HepG2 (cell line): ENCODE data around the gene SMIM21. TPM values are rescaled to one million over a fixed set of nuclear protein-coding genes. Genes with fewer than 3 reads are reported as not detected.

Source experiments
- ATAC-seq: fragments of 200-7000 bp; cut with Tn5 transposase; 3 replicates; pipeline ENCODE4 v1.9.1; 2020; ENCODE audit warnings: mild to moderate bottlenecking, moderate library complexity
- BruUV-seq: library from RNA; stranded (reverse); fragments of 400-500 nt; replicated peaks from 2 replicates; lab custom pipeline; 2021; lab: Mats Ljungman, UMichigan
- CTCF ChIA-PET: fragments of 300-600 bp; formaldehyde crosslinking; extraction: SDS; loops from one replicate; lab custom pipeline; 2021; ENCODE audit warnings: low total read pairs, inconsistent platforms, low intra/inter-chr PET ratio; lab: Yijun Ruan, JAX
- POLR2A ChIA-PET: fragments of 350-600 bp; sonication (Branson Sonifier 250); formaldehyde crosslinking; loops from one replicate; lab custom pipeline; 2020; ENCODE audit warnings: antibody characterized with exemption, inconsistent platforms; lab: Yijun Ruan, JAX
- DNase-seq: peaks from one replicate; pipeline ENCODE4 v3.0.0-alpha.2; 2015; ENCODE audit warnings: low spot score
- FAIRE-seq: peaks from 3 replicates; lab custom pipeline; 2011; peaks lifted over from hg19 to GRCh38; lab: Jason Lieb, UNC
- H2AFZ ChIP-seq: one replicate; pipeline ENCODE4 v1.6.1; 2011; ENCODE audit warnings: low read length, inconsistent platforms
- H3K27ac ChIP-seq: fragments of 300-600 bp; 3 replicates; pipeline ENCODE4 v1.8.0; 2011; ENCODE audit warnings: mixed run types, mild to moderate bottlenecking, mixed read lengths, low read length, inconsistent platforms; ENCODE audit not compliant: insufficient read depth; ENCODE audit errors: extremely low read length
- H3K27me3 ChIP-seq, 2 experiments: fragments of 200-600 bp in 1 of 2; 2 replicates in 1 of 2; 3 replicates in 1 of 2; pipeline versions ENCODE4 v1.6.0 to v1.8.0; 2011; ENCODE audit warnings: low read length in 2 of 2, mild to moderate bottlenecking in 2 of 2, moderate library complexity in 2 of 2, inconsistent platforms in 1 of 2; ENCODE audit not compliant: insufficient read depth in 2 of 2, control insufficient read depth in 1 of 2
- H3K36me3 ChIP-seq, 2 experiments: fragments of 200-600 bp in 1 of 2; replicated peaks in 1 of 2; 2 replicates in 1 of 2; 3 replicates in 1 of 2; pipeline versions ENCODE4 v1.5.1 to v1.8.0; 2011; ENCODE audit warnings: low read length in 2 of 2, inconsistent platforms in 1 of 2; ENCODE audit not compliant: insufficient read depth in 2 of 2, control insufficient read depth in 1 of 2
- H3K4me1 ChIP-seq: 2 replicates; pipeline ENCODE4 v1.5.1; 2012; ENCODE audit warnings: low read length, inconsistent platforms; ENCODE audit not compliant: insufficient read depth
- H3K4me2 ChIP-seq: 2 replicates; pipeline ENCODE4 v1.6.0; 2011; ENCODE audit warnings: low read depth, low read length, inconsistent platforms
- H3K4me3 ChIP-seq, 3 experiments: fragments of 200-600 bp in 1 of 3; sonication (generic), shearing (Covaris generic) in 1 of 3; replicated peaks in 1 of 3; 2 replicates each; pipeline ENCODE4 v1.5.1; 2011 to 2016; ENCODE audit warnings: low read length in 3 of 3, inconsistent platforms in 2 of 3, low read depth in 2 of 3, mild to moderate bottlenecking in 2 of 3, control low read depth in 1 of 3, mixed read lengths in 1 of 3; ENCODE audit not compliant: insufficient read depth in 1 of 3
- H3K79me2 ChIP-seq: one replicate; pipeline ENCODE4 v1.6.1; 2011; ENCODE audit warnings: low read length, inconsistent platforms; ENCODE audit not compliant: insufficient read depth
- H3K9ac ChIP-seq: 2 replicates; pipeline ENCODE4 v1.6.0; 2011; ENCODE audit warnings: mild to moderate bottlenecking, low read depth, low read length, inconsistent platforms; ENCODE audit not compliant: insufficient read depth
- H3K9me3 ChIP-seq: 2 replicates; pipeline ENCODE4 v1.5.1; 2012; ENCODE audit warnings: mild to moderate bottlenecking, low read length
- H4K20me1 ChIP-seq: 2 replicates; pipeline ENCODE4 v1.6.0; 2011; ENCODE audit warnings: inconsistent platforms, mild to moderate bottlenecking, low read length, moderate library complexity; ENCODE audit not compliant: insufficient read depth
- CBX2 ChIP-seq, 2 experiments: fragments of 200-600 bp in 1 of 2; sonication (generic); formaldehyde crosslinking in 1 of 2; IDR thresholded peaks; 2 replicates each; pipeline versions ENCODE4 v1.7.0 to v1.8.1; 2018 to 2022; ENCODE audit warnings: low read depth in 2 of 2, low read length in 1 of 2, mild to moderate bottlenecking in 1 of 2, missing genetic modification reagents in 1 of 2
- ESRRA ChIP-seq: sonication (generic); formaldehyde crosslinking; IDR thresholded peaks from 2 replicates; pipeline ENCODE4 v1.5.1; 2020; ENCODE audit warnings: mild to moderate bottlenecking, low read depth, missing genetic modification reagents
- FOXC1 ChIP-seq: sonication (generic); formaldehyde crosslinking; IDR thresholded peaks from 2 replicates; pipeline ENCODE4 v1.8.0; 2022; ENCODE audit warnings: mild to moderate bottlenecking, missing genetic modification reagents, borderline replicate concordance
- GABPA ChIP-seq, 2 experiments: IDR thresholded peaks; 2 replicates each; pipeline ENCODE4 v1.6.1; 2011 to 2016; ENCODE audit warnings: low read depth in 2 of 2, low read length in 1 of 2, missing biosample characterization in 1 of 2, missing genetic modification characterization in 1 of 2
- GLMP ChIP-seq: sonication (generic); formaldehyde crosslinking; IDR thresholded peaks from 2 replicates; pipeline ENCODE4 v1.9.0; 2021; ENCODE audit warnings: missing genetic modification reagents, mild to moderate bottlenecking, borderline replicate concordance
- JUND ChIP-seq: sonication (generic); formaldehyde crosslinking; IDR thresholded peaks from 2 replicates; pipeline ENCODE4 v1.8.0; 2022; ENCODE audit warnings: mild to moderate bottlenecking, missing genetic modification reagents
- KDM4B ChIP-seq: sonication (generic); formaldehyde crosslinking; IDR thresholded peaks from 2 replicates; pipeline ENCODE4 v1.4.0; 2020; ENCODE audit warnings: missing genetic modification reagents
- KIAA2018 ChIP-seq: sonication (generic); formaldehyde crosslinking; IDR thresholded peaks from 2 replicates; pipeline ENCODE4 v1.5.0; 2020; ENCODE audit warnings: mild to moderate bottlenecking, missing genetic modification reagents, borderline replicate concordance
- REL ChIP-seq: sonication (generic); formaldehyde crosslinking; conservative IDR thresholded peaks from 2 replicates; pipeline ENCODE4 v1.8.0; 2022; ENCODE audit warnings: mild to moderate bottlenecking, missing genetic modification reagents, moderate library complexity
- TOPORS ChIP-seq: sonication (generic); formaldehyde crosslinking; IDR thresholded peaks from 2 replicates; pipeline ENCODE4 v1.8.0; 2023; ENCODE audit warnings: mild to moderate bottlenecking, missing genetic modification reagents
- ZFP41 ChIP-seq: sonication (generic); formaldehyde crosslinking; IDR thresholded peaks from 2 replicates; pipeline ENCODE4 v1.4.0; 2020; ENCODE audit warnings: mild to moderate bottlenecking, missing genetic modification reagents, borderline replicate concordance
- ZNF205 ChIP-seq: IDR thresholded peaks from 2 replicates; pipeline ENCODE4 v1.6.1; 2018; ENCODE audit warnings: missing biosample characterization, missing genetic modification reagents
- WGBS: methylation state at CpG from one replicate; pipeline ENCODE4 v1.1.6; 2017; ENCODE audit warnings: low lambda C conversion rate; 5-methylcytosine and 5-hydroxymethylcytosine counted together
- in situ Hi-C: cut with HindIII; loops from 2 replicates; pipeline ENCODE4 v1.10.0; 2017; ENCODE audit warnings: low pct_unique_long_range_greater_than_20kb; ENCODE audit not compliant: extremely low pct_ligation_motif_present
- intact Hi-C: fragments of 100-400 bp; cut with micrococcal nuclease; formaldehyde crosslinking; loops from one replicate; pipeline ENCODE4 v1.10.0; 2022; ENCODE audit not compliant: unreplicated experiment
- polyA plus RNA-seq, 8 experiments: library from polyadenylated mRNA; depleted of rRNA in 3 of 8; stranded (reverse) in 7 of 8; unstranded in 1 of 8; fragments of >200 nt; fragmentation: Illumina TruSeq in 4 of 8; extraction: Trizol in 4 of 8; gene quantifications; 2 replicates each; pipeline versions ENCODE4 v1.2.1 to v1.2.3, GENCODE V29; 2011 to 2016; ENCODE audit warnings: low read depth in 4 of 8, missing spikeins in 1 of 8, mixed read lengths in 1 of 8; ENCODE audit not compliant: insufficient read depth in 1 of 8
- total RNA-seq, 5 experiments: library from RNA; depleted of rRNA; stranded (reverse); fragments of >200 nt; fragmentation: Illumina TruSeq; extraction: Trizol; gene quantifications; 2 replicates each; pipeline ENCODE4 v1.2.3, GENCODE V29; 2016; ENCODE audit warnings: low read depth in 1 of 5

Gene SMIM21
- total and polyA plus RNA-seq, 2 of the 13 experiments (the other 11 are each of a cell fraction or from before 2014, with no cell fraction given) = not detected

GRCh38 chr18:75391279-75392225, 36.0 kb downstream of the SMIM21 start (continued):
- TF ChIP-seq KIAA2018 (CRISPR knock-in tag) = no peak

GRCh38 chr18:75390854-75391253, 36.6 kb downstream of the SMIM21 start:
- no peaks in the 10 kb centered on the region; the same call in 1 of the 2 replicates for H4K20me1 ChIP-seq
- H2AFZ ChIP-seq = no peak overlapping the region
- no peak overlapping the region for H3K4me2 ChIP-seq
- peaks cover 0 to 7% of the 10 kb centered on the region in 2 experiments; a peak in 2 of 5 replicates for H3K27me3 ChIP-seq
- no peak overlapping the region for H3K4me3 ChIP-seq
- no peaks in the 10 kb centered on the region for H3K4me1 ChIP-seq
- H3K9me3 ChIP-seq = no peaks in the 10 kb centered on the region
- BruUV-seq = no TSS peak
- 0% methylated on average over 2 of the region's 2 CpGs for WGBS
- H3K79me2 ChIP-seq = no peaks in the 10 kb centered on the region
- no peak overlapping the region for H3K9ac ChIP-seq
- FAIRE-seq = no peak
- in situ Hi-C loops = no loop called here
- no peaks in the 10 kb centered on the region for H3K36me3 ChIP-seq
- CTCF ChIA-PET = no interaction called here
- intact Hi-C loops = no loop called here
- ATAC-seq = no peak
- POLR2A ChIA-PET = no interaction called here
- DNase-seq = no peak
- no peak overlapping the region for H3K27ac ChIP-seq
- TF ChIP-seq ZNF205 (CRISPR knock-in tag) (no peak), FOXC1 (CRISPR knock-in tag) (no peak), TOPORS (CRISPR knock-in tag) (no peak), REL (no peak), GABPA (IDR thresholded peaks at IDR 0.05; ENCODE audit: low read depth, low read length) (no peak), GABPA (CRISPR knock-in tag; IDR thresholded peaks at IDR 0.05; ENCODE audit: low read depth) (no peak), ZFP41 (CRISPR knock-in tag) (no peak), JUND (no peak), GLMP (CRISPR knock-in tag) (no peak), KDM4B (no peak), ESRRA (no peak), CBX2 (IDR thresholded peaks at IDR 0.05; ENCODE audit: low read depth, low read length) (no peak), CBX2 (CRISPR knock-in tag; IDR thresholded peaks at IDR 0.05; ENCODE audit: low read depth) (no peak)
